GM18526 (cell line): ENCODE results near the gene LSM2.
A peak's percentile ranks its signal among the peaks of the same experiment; 100 is the strongest.

ENCODE experiments used
- POLR2A ChIP-seq: IDR thresholded peaks from 3 replicates; pipeline ENCODE4 v1.6.1; 2011; ENCODE audit not compliant: insufficient read length; ENCODE audit errors: extremely low read depth

The LSM2 gene

DNA sequence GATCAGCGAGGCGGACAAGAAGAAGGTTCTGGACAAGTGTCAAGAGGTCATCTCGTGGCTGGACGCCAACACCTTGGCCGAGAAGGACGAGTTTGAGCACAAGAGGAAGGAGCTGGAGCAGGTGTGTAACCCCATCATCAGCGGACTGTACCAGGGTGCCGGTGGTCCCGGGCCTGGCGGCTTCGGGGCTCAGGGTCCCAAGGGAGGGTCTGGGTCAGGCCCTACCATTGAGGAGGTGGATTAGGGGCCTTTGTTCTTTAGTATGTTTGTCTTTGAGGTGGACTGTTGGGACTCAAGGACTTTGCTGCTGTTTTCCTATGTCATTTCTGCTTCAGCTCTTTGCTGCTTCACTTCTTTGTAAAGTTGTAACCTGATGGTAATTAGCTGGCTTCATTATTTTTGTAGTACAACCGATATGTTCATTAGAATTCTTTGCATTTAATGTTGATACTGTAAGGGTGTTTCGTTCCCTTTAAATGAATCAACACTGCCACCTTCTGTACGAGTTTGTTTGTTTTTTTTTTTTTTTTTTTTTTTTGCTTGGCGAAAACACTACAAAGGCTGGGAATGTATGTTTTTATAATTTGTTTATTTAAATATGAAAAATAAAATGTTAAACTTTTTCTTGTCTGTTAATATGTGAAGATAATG is 23.0 kb upstream of the LSM2 start:
- no peak for TF ChIP-seq POLR2A

GRCh38 chr6:31827286-31828079 is 20.7 kb upstream of the LSM2 start, which contains the start of gene HSPA1B:
HSPA1B (plus strand) TSS chr6:31827738; CDS start chr6:31827951, 213 bp downstream.
- TF ChIP-seq POLR2A: peak; percentile 99

DNA sequence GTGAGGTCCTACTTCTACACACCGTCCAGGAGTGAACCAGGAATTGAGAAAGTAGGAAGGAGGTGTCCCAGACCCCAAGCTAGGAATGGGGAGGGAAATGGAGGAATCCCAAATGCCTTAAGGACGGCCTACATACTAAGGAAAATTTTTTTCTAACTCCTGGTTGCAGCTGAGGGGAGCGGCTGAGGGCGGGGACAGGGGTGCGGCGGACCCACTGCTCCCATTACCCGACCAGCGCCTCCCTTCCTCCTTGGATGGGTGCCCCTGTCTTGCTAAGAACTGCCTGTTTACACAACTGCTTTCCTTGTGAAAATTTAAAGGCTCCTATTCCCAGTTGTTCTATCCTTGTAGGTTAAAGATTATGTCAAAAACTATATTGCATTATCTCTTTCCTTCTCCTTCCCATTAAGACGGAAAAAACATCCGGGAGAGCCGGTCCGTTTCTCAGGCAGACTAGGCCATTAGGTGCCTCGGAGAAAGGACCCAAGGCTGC is 20.1 kb upstream of the LSM2 start:
- TF ChIP-seq POLR2A: peak; percentile 44

GRCh38 chr6:31825553-31825952 is 18.8 kb upstream of the LSM2 start:
- TF ChIP-seq POLR2A: no peak

GRCh38 chr6:31822036-31822821 is 15.5 kb upstream of the LSM2 start:
- no peak for TF ChIP-seq POLR2A

GRCh38 chr6:31821301-31822035 is 14.7 kb upstream of the LSM2 start:
- TF ChIP-seq POLR2A: peak; percentile 72

DNA sequence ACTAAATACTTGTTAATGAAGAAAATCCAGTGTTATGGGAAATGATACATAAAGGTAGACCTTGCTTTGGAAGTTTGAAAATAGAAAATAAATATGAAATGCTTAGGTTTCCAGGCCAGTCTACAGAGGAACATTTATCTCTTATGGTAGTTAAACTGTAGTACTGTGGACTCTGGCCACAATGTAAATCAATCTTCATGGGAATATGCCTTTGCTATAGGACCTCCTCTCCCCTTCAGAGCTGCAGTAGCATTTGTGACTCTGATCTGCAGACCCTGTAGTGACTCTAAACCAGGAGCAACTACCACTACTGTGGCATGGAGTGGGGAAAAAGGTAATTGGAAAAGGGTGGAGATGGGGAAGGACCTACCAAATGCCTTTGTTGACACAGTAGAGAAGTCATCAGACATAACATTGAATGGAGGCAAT is 13.1 kb upstream of the LSM2 start:
- TF ChIP-seq POLR2A: no peak

DNA sequence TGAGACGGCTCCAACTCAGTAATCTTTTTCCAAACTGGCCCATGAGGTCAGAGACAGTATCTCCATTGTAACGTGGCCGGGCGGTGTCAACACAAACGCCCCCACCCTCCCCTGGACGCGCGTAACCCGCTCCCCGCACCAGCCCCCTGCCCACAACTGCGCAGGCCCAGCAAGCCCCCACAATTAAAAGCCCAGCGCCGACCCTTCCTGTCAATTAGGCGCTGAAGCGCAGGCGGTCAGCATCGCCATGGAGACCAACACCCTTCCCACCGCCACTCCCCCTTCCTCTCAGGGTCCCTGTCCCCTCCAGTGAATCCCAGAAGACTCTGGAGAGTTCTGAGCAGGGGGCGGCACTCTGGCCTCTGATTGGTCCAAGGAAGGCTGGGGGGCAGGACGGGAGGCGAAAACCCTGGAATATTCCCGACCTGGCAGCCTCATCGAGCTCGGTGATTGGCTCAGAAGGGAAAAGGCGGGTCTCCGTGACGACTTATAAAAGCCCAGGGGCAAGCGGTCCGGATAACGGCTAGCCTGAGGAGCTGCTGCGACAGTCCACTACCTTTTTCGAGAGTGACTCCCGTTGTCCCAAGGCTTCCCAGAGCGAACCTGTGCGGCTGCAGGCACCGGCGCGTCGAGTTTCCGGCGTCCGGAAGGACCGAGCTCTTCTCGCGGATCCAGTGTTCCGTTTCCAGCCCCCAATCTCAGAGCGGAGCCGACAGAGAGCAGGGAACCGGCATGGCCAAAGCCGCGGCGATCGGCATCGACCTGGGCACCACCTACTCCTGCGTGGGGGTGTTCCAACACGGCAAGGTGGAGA is 8.5 kb upstream of the LSM2 start, which contains the start of the genes HSPA1A and HSPA1L:
HSPA1A (plus strand) TSS at position 519 of the 814 bp plus-strand sequence; CDS start at position 733, 214 bp downstream.
HSPA1L (minus strand) TSS at position 259 of the 814 bp plus-strand sequence. CDS start 3,311 bp downstream, outside the sequence.
- peak; percentile 80 for TF ChIP-seq POLR2A

DNA sequence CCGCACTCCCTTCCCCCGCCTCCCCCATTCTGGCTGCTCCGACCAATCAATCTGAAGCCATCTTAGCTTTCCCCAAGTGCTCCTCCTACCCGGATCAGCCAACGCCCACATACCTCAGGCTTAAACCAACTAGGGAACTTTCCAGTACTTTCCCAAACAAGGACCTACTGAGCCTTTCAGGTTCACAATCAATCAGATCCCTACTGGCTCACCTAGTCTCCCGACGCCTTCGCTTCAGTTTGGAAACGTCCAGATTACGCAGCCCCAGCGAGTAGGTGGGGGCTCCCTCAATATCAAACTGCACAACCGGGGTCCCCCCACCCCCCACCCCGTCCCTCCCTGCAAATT is 7.9 kb upstream of the LSM2 start:
- no peak for TF ChIP-seq POLR2A

DNA sequence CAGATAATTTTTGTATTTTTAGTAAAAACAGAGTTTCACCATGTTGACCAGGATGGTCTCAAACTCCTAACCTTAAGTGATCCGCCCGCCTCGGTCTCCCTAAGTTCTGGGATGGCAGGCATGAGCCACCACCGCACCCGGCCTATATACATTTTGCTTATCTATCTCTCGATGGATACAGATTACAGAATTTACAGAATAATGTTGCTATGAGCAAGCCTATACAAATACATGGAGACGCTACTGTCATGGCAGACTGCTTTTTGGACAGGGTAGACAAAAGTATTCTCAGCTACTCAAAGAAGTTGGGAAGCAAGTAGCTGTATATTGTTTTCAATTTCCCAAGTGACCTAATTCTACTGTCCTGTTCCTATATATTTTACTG is 6.7 kb upstream of the LSM2 start:
- no peak for TF ChIP-seq POLR2A

GRCh38 chr6:31811645-31812044 is 4.9 kb upstream of the LSM2 start:
- no peak for TF ChIP-seq POLR2A

DNA sequence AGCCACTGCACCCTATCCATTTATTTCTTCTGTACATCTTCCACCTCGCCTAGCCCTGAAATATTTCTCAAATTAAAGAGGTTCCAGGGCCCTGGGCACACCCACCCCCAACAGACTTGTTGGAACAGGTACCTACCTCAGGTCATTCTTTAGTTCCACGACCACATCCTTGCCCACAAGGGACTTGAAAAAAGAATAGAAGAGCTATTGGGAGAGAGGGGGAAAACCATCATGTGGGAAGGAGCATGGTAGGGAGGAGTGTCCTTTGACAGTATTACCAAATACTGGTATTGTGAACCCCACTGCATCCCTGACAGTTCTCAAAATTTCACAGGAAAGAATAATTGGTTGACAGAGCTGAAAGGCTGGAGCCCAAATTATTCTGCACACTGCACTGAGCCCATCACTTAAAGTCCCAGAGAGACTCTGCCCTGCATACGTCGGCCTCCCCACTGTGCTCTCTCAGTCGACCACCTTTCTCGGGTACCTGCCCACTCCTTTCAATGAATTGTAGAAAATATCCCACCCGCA is 762 bp downstream of the LSM2 start:
- TF ChIP-seq POLR2A: no peak

- no peak for TF ChIP-seq POLR2A
These were observed 7.0 kb downstream of the LSM2 start for GRCh38 chr6:31799781-31800180.

- no peak for TF ChIP-seq POLR2A
These were observed 9.2 kb downstream of the LSM2 start for GRCh38 chr6:31797588-31797987.
